Fibroblast of the aortic adventitia (primary cell): ENCODE data around the gene NFYA. TPM values are rescaled to one million over a fixed set of nuclear protein-coding genes. Genes with fewer than 3 reads are reported as not detected.

Source experiments
- DNase-seq: peaks from one replicate; pipeline ENCODE4 v3.0.0-alpha.2; 2010; ENCODE audit warnings: low read depth
- H3K4me3 ChIP-seq: 2 replicates; pipeline ENCODE4 v1.5.1; 2011; ENCODE audit warnings: low read depth, mild to moderate bottlenecking, control low read depth, low read length, moderate library complexity
- CTCF ChIP-seq: IDR thresholded peaks from 2 replicates; pipeline ENCODE4 v1.5.1; 2011; ENCODE audit warnings: mild to moderate bottlenecking, low read length, control low read depth, inconsistent platforms; ENCODE audit not compliant: insufficient read depth
- total RNA-seq: library from RNA; depleted of rRNA; stranded (reverse); fragments of >200 nt; gene quantifications from 2 replicates; pipeline ENCODE4 v1.2.3, GENCODE V29; 2012; ENCODE audit warnings: low replicate concordance

Gene NFYA
- 6.3 and 14.2 TPM in 2 replicates for total RNA-seq

- no peak for TF ChIP-seq CTCF
- H3K4me3 ChIP-seq = peak within 1 kb of the TSS; percentile 92
- no peak for DNase-seq
Observed at GRCh38 chr6:41072836-41073202, at the start of gene NFYA. TSS of gene NFYA (plus strand) at chr6:41072974. CDS start at chr6:41079090, 6,116 bp downstream.

GRCh38 chr6:41023114-41023513 lies 49.7 kb upstream of the NFYA start:
- no peak overlapping the region for H3K4me3 ChIP-seq
- no peak for TF ChIP-seq CTCF
- no peak for DNase-seq

- no peak for DNase-seq
- no peak for TF ChIP-seq CTCF
Observed at GRCh38 chr6:41025966-41026530, 46.7 kb upstream of the NFYA start.

GRCh38 chr6:41027241-41027640 lies 45.5 kb upstream of the NFYA start:
- DNase-seq = no peak
- TF ChIP-seq CTCF = no peak
- peak overlapping the region; percentile 49 for H3K4me3 ChIP-seq

More at GRCh38 chr6:41025966-41026530, 46.7 kb upstream of the NFYA start:
- no peak overlapping the region for H3K4me3 ChIP-seq

- peak; percentile 82 for TF ChIP-seq CTCF
- DNase-seq = peak; percentile 62
- peak overlapping the region; percentile 60 for H3K4me3 ChIP-seq
Observed at GRCh38 chr6:41027799-41028560, 44.8 kb upstream of the NFYA start.

GRCh38 chr6:41028561-41029412 lies 44.0 kb upstream of the NFYA start:
- no peak for DNase-seq
- peak overlapping the region; percentile 60 for H3K4me3 ChIP-seq
- TF ChIP-seq CTCF = no peak
